ENCODE results near the gene CAPN2.

Gene CAPN2

DNA sequence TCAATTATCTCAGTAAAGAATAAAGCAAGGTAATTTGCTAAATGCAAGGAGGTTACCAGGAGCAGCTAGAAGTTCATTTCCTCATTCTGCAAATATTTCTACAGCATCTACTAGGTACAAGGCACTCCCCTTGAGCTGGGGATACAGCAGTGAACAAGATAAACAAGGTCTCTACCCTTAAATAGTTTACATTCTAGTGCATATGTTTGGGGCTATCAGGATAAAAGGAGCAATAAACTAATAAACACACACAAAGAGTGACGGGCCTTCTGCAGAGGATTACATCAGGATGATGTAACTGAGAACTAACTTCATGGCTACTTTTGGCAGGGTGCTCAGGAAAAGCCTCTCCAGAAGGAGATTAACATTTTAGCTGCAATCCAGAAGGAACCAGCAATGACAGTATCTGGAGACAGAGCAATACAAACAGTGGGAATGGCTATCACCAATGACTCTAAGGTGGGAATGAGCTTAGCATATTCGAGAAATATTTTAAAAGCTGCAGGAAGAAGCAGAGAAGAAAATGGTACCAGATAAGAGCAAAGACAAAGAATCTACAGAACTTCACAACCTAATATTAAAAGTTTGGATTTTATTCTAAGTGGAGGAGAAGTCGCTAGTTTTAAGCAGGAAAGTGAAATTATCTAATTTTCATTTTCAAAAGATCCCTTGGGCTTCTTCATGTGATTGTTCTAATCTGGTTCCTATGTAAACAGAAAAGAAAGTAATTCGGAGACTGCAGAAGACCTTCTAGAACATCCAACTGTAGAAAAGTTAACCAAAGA, 107.6 kb downstream of the CAPN2 start:
- TF ChIP-seq, protein P1, sequence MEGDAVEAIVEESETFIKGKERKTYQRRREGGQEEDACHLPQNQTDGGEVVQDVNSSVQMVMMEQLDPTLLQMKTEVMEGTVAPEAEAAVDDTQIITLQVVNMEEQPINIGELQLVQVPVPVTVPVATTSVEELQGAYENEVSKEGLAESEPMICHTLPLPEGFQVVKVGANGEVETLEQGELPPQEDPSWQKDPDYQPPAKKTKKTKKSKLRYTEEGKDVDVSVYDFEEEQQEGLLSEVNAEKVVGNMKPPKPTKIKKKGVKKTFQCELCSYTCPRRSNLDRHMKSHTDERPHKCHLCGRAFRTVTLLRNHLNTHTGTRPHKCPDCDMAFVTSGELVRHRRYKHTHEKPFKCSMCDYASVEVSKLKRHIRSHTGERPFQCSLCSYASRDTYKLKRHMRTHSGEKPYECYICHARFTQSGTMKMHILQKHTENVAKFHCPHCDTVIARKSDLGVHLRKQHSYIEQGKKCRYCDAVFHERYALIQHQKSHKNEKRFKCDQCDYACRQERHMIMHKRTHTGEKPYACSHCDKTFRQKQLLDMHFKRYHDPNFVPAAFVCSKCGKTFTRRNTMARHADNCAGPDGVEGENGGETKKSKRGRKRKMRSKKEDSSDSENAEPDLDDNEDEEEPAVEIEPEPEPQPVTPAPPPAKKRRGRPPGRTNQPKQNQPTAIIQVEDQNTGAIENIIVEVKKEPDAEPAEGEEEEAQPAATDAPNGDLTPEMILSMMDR (conservative IDR thresholded peaks at IDR 0.05; ENCODE audit: low read depth, low read length) = no peak
- Histone ChIP-seq H4K20me1 (ENCODE audit: insufficient read depth) (no peaks in the 10 kb centered on the region), H3K4me2 (no peak overlapping the region), H3K4me3 (IDR thresholded peaks at IDR 0.05; ENCODE audit: insufficient read depth, low read depth, low read length) (no peak overlapping the region), H3K27ac (no peak overlapping the region), H3K79me2 (ENCODE audit: insufficient read depth, low read depth) (peaks cover 35% of the 10 kb centered on the region; the same call in 1 of the 2 replicates), H2AFZ (ENCODE audit: low read depth) (no peak overlapping the region), H3K36me3 (ENCODE audit: insufficient read depth) (no peaks in the 10 kb centered on the region), H3K9ac (no peak overlapping the region), H3K4me1 (ENCODE audit: low read depth, poor library complexity, severe bottlenecking) (peaks cover 8% of the 10 kb centered on the region), H3K27me3 (ENCODE audit: insufficient read depth, low read depth) (no peaks in the 10 kb centered on the region)

DNA sequence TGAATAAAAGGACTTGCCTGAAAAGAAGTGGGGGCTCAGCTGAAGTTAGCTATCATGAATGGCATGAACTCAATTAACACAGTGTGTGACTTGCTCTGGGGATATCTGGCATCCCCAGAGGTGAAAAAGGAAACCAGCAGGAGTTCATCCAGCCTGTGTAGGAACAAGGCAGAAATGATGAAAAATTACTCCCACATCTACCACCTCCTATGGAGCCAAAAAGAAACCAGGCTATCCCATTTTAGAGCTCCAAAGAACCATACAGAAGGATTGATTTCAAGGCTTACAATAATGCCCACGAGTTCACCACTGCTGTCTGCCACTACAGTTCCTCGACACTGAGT, 108.1 kb downstream of the CAPN2 start:
- TF ChIP-seq, protein P1 (conservative IDR thresholded peaks at IDR 0.05; ENCODE audit: low read depth, low read length) = no peak
- H3K27me3 ChIP-seq (ENCODE audit: insufficient read depth, low read depth) = no peaks in the 10 kb centered on the region
- no peaks in the 10 kb centered on the region for H4K20me1 ChIP-seq (ENCODE audit: insufficient read depth)
- H3K27ac ChIP-seq = no peak overlapping the region
- peaks cover 36% of the 10 kb centered on the region; the same call in 1 of the 2 replicates for H3K79me2 ChIP-seq (ENCODE audit: insufficient read depth, low read depth)
- no peak overlapping the region for H3K4me3 ChIP-seq (IDR thresholded peaks at IDR 0.05; ENCODE audit: insufficient read depth, low read depth, low read length)
- no peak overlapping the region for H3K9ac ChIP-seq
- H3K36me3 ChIP-seq (ENCODE audit: insufficient read depth) = no peaks in the 10 kb centered on the region
- H3K4me2 ChIP-seq = no peak overlapping the region
- peaks cover 8% of the 10 kb centered on the region for H3K4me1 ChIP-seq (ENCODE audit: low read depth, poor library complexity, severe bottlenecking)
- H2AFZ ChIP-seq (ENCODE audit: low read depth) = no peak overlapping the region

DNA sequence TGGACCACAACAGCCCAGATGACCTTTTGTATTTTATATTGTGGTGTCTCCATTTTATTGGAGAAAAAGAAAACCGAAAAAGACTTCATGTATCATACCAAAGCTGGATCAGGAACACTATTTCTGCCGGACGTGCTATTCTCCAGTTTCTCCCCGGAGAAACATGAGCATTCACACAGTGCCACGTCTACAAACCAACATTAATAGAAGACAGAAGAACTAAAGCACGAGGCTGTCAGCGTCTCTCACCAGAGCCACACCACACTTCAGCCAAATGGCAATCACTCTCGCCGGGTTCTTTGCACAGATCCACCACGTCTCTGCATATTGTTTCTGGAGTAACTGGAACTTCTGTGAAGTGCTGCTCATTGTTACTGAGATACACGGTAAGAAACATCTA, 108.6 kb downstream of the CAPN2 start:
- peaks cover 8% of the 10 kb centered on the region for H3K4me1 ChIP-seq (ENCODE audit: low read depth, poor library complexity, severe bottlenecking)

DNA sequence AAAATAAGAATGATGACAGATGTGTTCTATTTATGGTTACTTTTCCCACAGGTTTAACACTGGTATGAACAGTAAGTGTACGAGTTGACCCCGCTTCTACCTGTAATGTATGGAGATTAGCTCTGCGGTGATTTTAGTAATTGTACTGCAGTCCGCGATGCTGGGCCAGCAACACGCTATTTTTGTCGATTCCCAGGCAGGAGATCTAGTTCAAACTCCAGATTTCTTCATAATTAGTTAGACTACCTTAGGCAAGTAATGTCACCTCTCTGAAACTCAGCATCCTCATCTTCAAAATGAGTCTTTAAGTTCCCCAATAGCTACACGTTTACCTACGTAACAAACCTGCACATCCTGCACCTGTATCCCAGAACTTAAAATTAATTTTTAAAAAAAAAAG, 111.9 kb downstream of the CAPN2 start:
- peaks cover 70% of the 10 kb centered on the region; the same call in 1 of the 2 replicates for H3K79me2 ChIP-seq (ENCODE audit: insufficient read depth, low read depth)

More for the DNA sequence above, 108.6 kb downstream of the CAPN2 start:
- Histone ChIP-seq H2AFZ (ENCODE audit: low read depth) (no peak overlapping the region), H3K27ac (no peak overlapping the region), H3K36me3 (ENCODE audit: insufficient read depth) (no peaks in the 10 kb centered on the region), H3K4me3 (IDR thresholded peaks at IDR 0.05; ENCODE audit: insufficient read depth, low read depth, low read length) (no peak overlapping the region), H3K4me2 (no peak overlapping the region), H3K9ac (no peak overlapping the region), H3K27me3 (ENCODE audit: insufficient read depth, low read depth) (no peaks in the 10 kb centered on the region), H3K79me2 (ENCODE audit: insufficient read depth, low read depth) (peaks cover 41% of the 10 kb centered on the region; the same call in 1 of the 2 replicates), H4K20me1 (ENCODE audit: insufficient read depth) (no peaks in the 10 kb centered on the region)
- TF ChIP-seq, protein P1 (conservative IDR thresholded peaks at IDR 0.05; ENCODE audit: low read depth, low read length) = no peak

More for the DNA sequence above, 111.9 kb downstream of the CAPN2 start:
- no peaks in the 10 kb centered on the region for H4K20me1 ChIP-seq (ENCODE audit: insufficient read depth)
- no peaks in the 10 kb centered on the region for H3K36me3 ChIP-seq (ENCODE audit: insufficient read depth)
- no peak overlapping the region for H3K27ac ChIP-seq
- H3K27me3 ChIP-seq (ENCODE audit: insufficient read depth, low read depth) = no peaks in the 10 kb centered on the region
- H3K4me2 ChIP-seq = no peak overlapping the region
- no peak overlapping the region for H3K9ac ChIP-seq
- TF ChIP-seq, protein P1 (conservative IDR thresholded peaks at IDR 0.05; ENCODE audit: low read depth, low read length) = no peak
- H2AFZ ChIP-seq (ENCODE audit: low read depth) = no peak overlapping the region
- no peak overlapping the region for H3K4me3 ChIP-seq (IDR thresholded peaks at IDR 0.05; ENCODE audit: insufficient read depth, low read depth, low read length)
- peaks cover 8% of the 10 kb centered on the region for H3K4me1 ChIP-seq (ENCODE audit: low read depth, poor library complexity, severe bottlenecking)
